Right lobe of liver (tissue), 4 donors: ENCODE measurements around the gene BPIFB6.

Experiments
- POLR2A ChIP-seq: fragments of 450-650 bp; IDR thresholded peaks from one replicate; pipeline ENCODE4 v1.6.1; 2017; ENCODE audit warnings: antibody characterized with exemption, mild to moderate bottlenecking
- TF ChIP-seq, protein P1 (sequence below), 4 donors: fragments of 200-600 bp in 3 of 4; fragments of 450-650 bp in 1 of 4; IDR thresholded peaks; one replicate each; pipeline versions ENCODE4 v1.5.1 to v1.8.0; 2016 to 2022; ENCODE audit warnings: antibody characterized with exemption in 4 of 4, mild to moderate bottlenecking in 2 of 4
- donor health status: DM: no; HTN: no; CAD: no.
- donor health status: DM: no; HTN: no; CAD: no.
- donor health status: DM: no; HTN: yes; CAD: no.

DNA sequence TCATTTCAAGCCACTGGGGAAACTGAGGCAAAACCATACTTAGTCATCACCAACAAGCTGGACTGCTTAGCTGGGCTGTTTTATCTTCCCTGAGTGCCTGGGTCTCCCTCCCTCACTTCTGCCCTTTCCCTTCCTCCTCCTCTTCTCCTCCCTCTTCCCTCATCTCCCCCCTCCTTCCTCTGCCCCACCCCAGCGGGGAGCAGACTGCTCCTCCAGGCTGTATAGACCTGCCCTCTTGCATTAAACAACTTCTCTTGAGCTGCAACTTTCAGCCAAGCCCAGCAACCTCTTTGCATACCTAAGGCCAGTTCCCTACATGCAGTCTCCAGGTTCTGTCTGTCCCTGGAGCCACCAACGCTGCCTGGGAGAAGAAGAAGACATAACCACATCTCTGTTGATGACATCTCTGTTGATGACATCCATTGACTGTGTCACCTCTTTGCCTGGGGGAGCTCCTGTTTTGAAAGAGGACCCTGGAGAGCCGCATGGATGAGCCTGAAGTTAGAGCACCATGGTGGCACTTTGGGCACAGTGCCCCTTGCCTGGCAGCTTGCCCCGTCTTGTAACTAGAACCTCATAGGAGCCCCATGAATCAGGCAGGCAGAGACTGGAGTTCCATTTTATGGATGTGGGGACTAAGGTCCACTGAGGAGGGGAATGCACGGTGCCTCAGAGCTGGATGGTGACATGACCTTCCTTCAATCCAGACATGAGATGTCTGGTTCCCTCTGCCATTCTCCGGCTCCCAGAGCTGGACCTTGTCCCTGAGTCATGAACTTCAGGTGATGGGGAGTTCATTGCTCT, 7.8 kb upstream of the BPIFB6 start:
- TF ChIP-seq POLR2A: no peak
- TF ChIP-seq, protein P1, sequence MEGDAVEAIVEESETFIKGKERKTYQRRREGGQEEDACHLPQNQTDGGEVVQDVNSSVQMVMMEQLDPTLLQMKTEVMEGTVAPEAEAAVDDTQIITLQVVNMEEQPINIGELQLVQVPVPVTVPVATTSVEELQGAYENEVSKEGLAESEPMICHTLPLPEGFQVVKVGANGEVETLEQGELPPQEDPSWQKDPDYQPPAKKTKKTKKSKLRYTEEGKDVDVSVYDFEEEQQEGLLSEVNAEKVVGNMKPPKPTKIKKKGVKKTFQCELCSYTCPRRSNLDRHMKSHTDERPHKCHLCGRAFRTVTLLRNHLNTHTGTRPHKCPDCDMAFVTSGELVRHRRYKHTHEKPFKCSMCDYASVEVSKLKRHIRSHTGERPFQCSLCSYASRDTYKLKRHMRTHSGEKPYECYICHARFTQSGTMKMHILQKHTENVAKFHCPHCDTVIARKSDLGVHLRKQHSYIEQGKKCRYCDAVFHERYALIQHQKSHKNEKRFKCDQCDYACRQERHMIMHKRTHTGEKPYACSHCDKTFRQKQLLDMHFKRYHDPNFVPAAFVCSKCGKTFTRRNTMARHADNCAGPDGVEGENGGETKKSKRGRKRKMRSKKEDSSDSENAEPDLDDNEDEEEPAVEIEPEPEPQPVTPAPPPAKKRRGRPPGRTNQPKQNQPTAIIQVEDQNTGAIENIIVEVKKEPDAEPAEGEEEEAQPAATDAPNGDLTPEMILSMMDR (IDR thresholded peaks at IDR 0.05): no peak
